GM12878 (cell line): ENCODE measurements around the gene PLAC1. TPM values are rescaled to one million over a fixed set of nuclear protein-coding genes. Genes with fewer than 3 reads are reported as not detected.

Source experiments
- ATAC-seq: fragments of 200-7000 bp; cut with Tn5 transposase; 3 replicates; pipeline ENCODE4 v1.9.1; 2020; ENCODE audit warnings: mild to moderate bottlenecking, moderate library complexity
- BruUV-seq: library from RNA; stranded (reverse); fragments of 400-500 nt; replicated peaks from 2 replicates; lab custom pipeline; 2021; lab: Mats Ljungman, UMichigan
- CTCF ChIA-PET: fragments of 300-600 bp; sonication (Branson Sonifier 250); formaldehyde crosslinking; extraction: SDS; loops from one replicate; lab custom pipeline; 2021; ENCODE audit warnings: inconsistent platforms; lab: Yijun Ruan, JAX
- POLR2A ChIA-PET: fragments of 350-600 bp; formaldehyde crosslinking; extraction: SDS; loops from one replicate; lab custom pipeline; 2021; ENCODE audit warnings: inconsistent platforms; lab: Charles Lee
- RAD21 ChIA-PET: fragments of 300-600 bp; sonication (Branson Sonifier 250); formaldehyde crosslinking; loops from one replicate; lab custom pipeline; 2023; ENCODE audit warnings: antibody characterized with exemption; ENCODE audit not compliant: unreplicated experiment; lab: Charles Lee
- SMC1A ChIA-PET: fragments of 300-600 bp; sonication (Branson Sonifier 250); formaldehyde crosslinking; loops from one replicate; lab custom pipeline; 2023; ENCODE audit not compliant: unreplicated experiment, uncharacterized antibody; lab: Charles Lee
- DNase-seq: peaks from one replicate; pipeline ENCODE4 v3.0.0-alpha.2; 2011; ENCODE audit warnings: low read depth, low spot score
- FAIRE-seq: peaks from 3 replicates; lab custom pipeline; 2011; peaks lifted over from hg19 to GRCh38; lab: Jason Lieb, UNC
- H2AFZ ChIP-seq: 2 replicates; pipeline ENCODE4 v1.6.0; 2011; ENCODE audit warnings: low read depth, low read length, control low read depth; ENCODE audit not compliant: control insufficient read depth
- H3K27ac ChIP-seq: 2 replicates; pipeline ENCODE4 v1.5.1; 2011; ENCODE audit warnings: control low read depth; ENCODE audit not compliant: control insufficient read depth, insufficient read depth
- H3K27me3 ChIP-seq, 2 experiments: replicated peaks in 1 of 2; 2 replicates each; pipeline versions ENCODE4 v1.6.0 to v1.6.1; 2011; ENCODE audit warnings: low read length in 1 of 2; ENCODE audit not compliant: control insufficient read depth in 2 of 2, insufficient read depth in 2 of 2
- H3K36me3 ChIP-seq, 2 experiments: 2 replicates each; pipeline ENCODE4 v1.5.1; 2011; ENCODE audit warnings: low read length in 1 of 2; ENCODE audit not compliant: control insufficient read depth in 2 of 2, insufficient read depth in 2 of 2
- H3K4me1 ChIP-seq: 2 replicates; pipeline ENCODE4 v1.6.1; 2011; ENCODE audit warnings: mild to moderate bottlenecking, low read length, moderate library complexity, mixed read lengths; ENCODE audit not compliant: control insufficient read depth, insufficient read depth
- H3K4me2 ChIP-seq: 2 replicates; pipeline ENCODE4 v1.6.0; 2011; ENCODE audit warnings: control low read depth; ENCODE audit not compliant: control insufficient read depth, insufficient read depth
- H3K4me3 ChIP-seq: fragments of 200-600 bp; sonication (generic); 2 replicates; pipeline ENCODE4 v1.5.1; 2016
- H3K79me2 ChIP-seq: 2 replicates; pipeline ENCODE4 v1.6.0; 2011; ENCODE audit warnings: low read length; ENCODE audit not compliant: control insufficient read depth, insufficient read depth
- H3K9ac ChIP-seq: 2 replicates; pipeline ENCODE4 v1.8.0; 2011; ENCODE audit warnings: low read length, control low read depth, mixed read lengths; ENCODE audit not compliant: control insufficient read depth, insufficient read depth
- H3K9me3 ChIP-seq: replicated peaks from 3 replicates; pipeline ENCODE4 v1.5.1; 2011; ENCODE audit warnings: mild to moderate bottlenecking, low read length; ENCODE audit not compliant: control insufficient read depth, insufficient read depth
- H4K20me1 ChIP-seq: 2 replicates; pipeline ENCODE4 v1.6.0; 2011; ENCODE audit not compliant: control insufficient read depth, insufficient read depth
- HCFC1 ChIP-seq: fragments of 150-350 bp; IDR thresholded peaks from 2 replicates; pipeline ENCODE4 v1.6.1; 2014; ENCODE audit warnings: low read length
- HDAC2 ChIP-seq: fragments of 200-600 bp; sonication (generic); IDR thresholded peaks from 2 replicates; pipeline ENCODE4 v1.6.1; 2017
- RBBP5 ChIP-seq: fragments of 200-600 bp; sonication (generic); conservative IDR thresholded peaks from 2 replicates; pipeline ENCODE4 v1.6.1; 2016
- SIX5 ChIP-seq: IDR thresholded peaks from 2 replicates; pipeline ENCODE4 v1.6.1; 2011; ENCODE audit warnings: mild to moderate bottlenecking, low read depth, low read length, moderate library complexity; ENCODE audit not compliant: severe bottlenecking
- SUZ12 ChIP-seq: fragments of 200-600 bp; sonication (generic); IDR thresholded peaks from one replicate; pipeline ENCODE4 v1.6.1; 2018; ENCODE audit warnings: antibody characterized with exemption, mild to moderate bottlenecking; ENCODE audit not compliant: unreplicated experiment
- ZNF24 ChIP-seq: fragments of 450-650 bp; IDR thresholded peaks from 2 replicates; pipeline ENCODE4 v1.6.1; 2017; ENCODE audit warnings: antibody characterized with exemption, mild to moderate bottlenecking
- ZNF274 ChIP-seq: IDR thresholded peaks from one replicate; pipeline ENCODE4 v1.8.0; 2011; ENCODE audit not compliant: insufficient read length, insufficient read depth
- WGBS: methylation state at CpG from one replicate; pipeline ENCODE4 v1.1.6; 2016; ENCODE audit warnings: low lambda C conversion rate; ENCODE audit not compliant: insufficient replicate concordance, insufficient coverage; ENCODE audit errors: missing lambda C conversion rate; 5-methylcytosine and 5-hydroxymethylcytosine counted together
- in situ Hi-C: fragments of 300-500 bp; cut with MboI; formaldehyde crosslinking; loops from 9 replicates; pipeline ENCODE4 v1.14.3; 2018; ENCODE audit warnings: mixed read lengths
- intact Hi-C: fragments of 100-400 bp; cut with micrococcal nuclease; formaldehyde crosslinking; loops from one replicate; pipeline ENCODE4 v1.14.2; 2022; ENCODE audit not compliant: unreplicated experiment
- polyA plus RNA-seq, 11 experiments: library from polyadenylated mRNA; depleted of rRNA in 4 of 11; unstranded in 6 of 11; stranded (reverse) in 5 of 11; fragments of >200 nt; fragmentation: Nextera tagmentation in 4 of 11; fragmentation: Illumina TruSeq in 1 of 11; extraction: Ambion mirVana in 4 of 11; extraction: Trizol in 1 of 11; gene quantifications; 1 replicate in 1 of 11; 2 replicates in 10 of 11; pipeline versions ENCODE4 v1.2.1 to v1.2.3, GENCODE V29; 2011 to 2016; ENCODE audit warnings: inconsistent platforms in 2 of 11, missing spikeins in 2 of 11, low read depth in 1 of 11
- total RNA-seq, 4 experiments: library from RNA; depleted of rRNA in 3 of 4; stranded (reverse); fragments of >200 nt in 3 of 4; fragmentation: Illumina TruSeq in 1 of 4; extraction: Trizol in 1 of 4; gene quantifications; 2 replicates each; pipeline versions ENCODE4 v1.2.1 to v1.2.3, GENCODE V29; 2013 to 2021
- TF ChIP-seq, protein P1 (sequence below): IDR thresholded peaks from 2 replicates; pipeline ENCODE4 v1.6.1; 2011; ENCODE audit warnings: borderline replicate concordance, low read depth, mild to moderate bottlenecking, moderate library complexity, low read length; ENCODE audit not compliant: insufficient read depth, poor library complexity, severe bottlenecking
- TF ChIP-seq, protein P2 (sequence below): fragments of 450-650 bp; IDR thresholded peaks from 2 replicates; pipeline ENCODE4 v1.6.1; 2017; ENCODE audit warnings: antibody characterized with exemption, mild to moderate bottlenecking, moderate library complexity

Gene PLAC1
- total and polyA plus RNA-seq, 10 of the 15 experiments (the other 5 are each of a cell fraction or from before 2014, with no cell fraction given), result 0.05 to 0.42 (median 0.17) TPM; not detected in 5

DNA sequence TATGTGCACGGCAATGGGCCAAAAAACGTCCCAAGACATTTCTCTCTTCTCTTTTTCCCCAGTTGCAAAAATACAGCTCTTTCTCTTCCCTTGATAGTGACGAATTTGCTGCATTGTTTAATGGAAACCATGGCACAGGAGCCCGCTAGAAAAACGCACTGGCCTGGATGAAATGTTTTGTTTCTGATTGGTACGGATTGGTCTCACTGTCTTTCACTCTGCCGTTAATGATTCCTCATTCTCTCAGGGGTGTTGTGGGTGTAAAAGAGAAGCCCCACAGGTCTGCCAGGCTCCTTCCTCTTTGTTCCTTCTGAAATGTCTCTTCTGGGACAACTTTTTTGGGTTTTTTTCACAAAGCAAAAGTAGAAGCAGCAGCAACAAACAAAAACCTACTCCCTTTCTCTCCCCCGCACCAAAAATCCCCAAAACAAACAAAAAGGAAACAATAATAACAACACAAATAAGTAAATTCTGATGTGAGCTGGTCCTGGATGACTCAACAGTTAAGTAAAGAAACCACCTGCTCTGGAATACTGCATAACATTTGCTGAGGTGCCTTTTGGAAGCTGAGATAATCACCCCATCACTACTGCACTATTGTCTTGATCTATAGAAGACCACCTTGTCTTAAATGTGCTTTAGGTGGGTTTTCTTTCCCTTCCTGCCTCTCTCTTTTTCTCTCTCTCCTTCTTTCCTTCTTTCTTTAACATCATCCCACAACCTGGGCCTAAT is 89.8 kb downstream of the PLAC1 start:
- Histone ChIP-seq H3K79me2 (no peaks in the 10 kb centered on the region), H3K4me2 (no peak overlapping the region), H3K9ac (no peak overlapping the region), H3K27me3 (no peaks in the 10 kb centered on the region), H3K27ac (no peak overlapping the region), H3K9me3 (no peaks in the 10 kb centered on the region), H3K36me3 (no peaks in the 10 kb centered on the region), H2AFZ (no peak overlapping the region), H3K4me3 (no peak overlapping the region), H4K20me1 (no peaks in the 10 kb centered on the region), H3K4me1 (no peaks in the 10 kb centered on the region)
- WGBS, result 36% methylated on average over 8 of the region's 8 CpGs
- FAIRE-seq (no peak), DNase-seq (no peak), ATAC-seq (no peak)
- TF ChIP-seq, protein P1, sequence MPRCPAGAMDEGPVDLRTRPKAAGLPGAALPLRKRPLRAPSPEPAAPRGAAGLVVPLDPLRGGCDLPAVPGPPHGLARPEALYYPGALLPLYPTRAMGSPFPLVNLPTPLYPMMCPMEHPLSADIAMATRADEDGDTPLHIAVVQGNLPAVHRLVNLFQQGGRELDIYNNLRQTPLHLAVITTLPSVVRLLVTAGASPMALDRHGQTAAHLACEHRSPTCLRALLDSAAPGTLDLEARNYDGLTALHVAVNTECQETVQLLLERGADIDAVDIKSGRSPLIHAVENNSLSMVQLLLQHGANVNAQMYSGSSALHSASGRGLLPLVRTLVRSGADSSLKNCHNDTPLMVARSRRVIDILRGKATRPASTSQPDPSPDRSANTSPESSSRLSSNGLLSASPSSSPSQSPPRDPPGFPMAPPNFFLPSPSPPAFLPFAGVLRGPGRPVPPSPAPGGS, result no peak
- no peak for TF ChIP-seq ZNF274
- TF ChIP-seq SIX5, result no peak
- no peak for TF ChIP-seq HCFC1
- no peak for TF ChIP-seq RBBP5
- TF ChIP-seq HDAC2, result no peak
- TF ChIP-seq, protein P2, sequence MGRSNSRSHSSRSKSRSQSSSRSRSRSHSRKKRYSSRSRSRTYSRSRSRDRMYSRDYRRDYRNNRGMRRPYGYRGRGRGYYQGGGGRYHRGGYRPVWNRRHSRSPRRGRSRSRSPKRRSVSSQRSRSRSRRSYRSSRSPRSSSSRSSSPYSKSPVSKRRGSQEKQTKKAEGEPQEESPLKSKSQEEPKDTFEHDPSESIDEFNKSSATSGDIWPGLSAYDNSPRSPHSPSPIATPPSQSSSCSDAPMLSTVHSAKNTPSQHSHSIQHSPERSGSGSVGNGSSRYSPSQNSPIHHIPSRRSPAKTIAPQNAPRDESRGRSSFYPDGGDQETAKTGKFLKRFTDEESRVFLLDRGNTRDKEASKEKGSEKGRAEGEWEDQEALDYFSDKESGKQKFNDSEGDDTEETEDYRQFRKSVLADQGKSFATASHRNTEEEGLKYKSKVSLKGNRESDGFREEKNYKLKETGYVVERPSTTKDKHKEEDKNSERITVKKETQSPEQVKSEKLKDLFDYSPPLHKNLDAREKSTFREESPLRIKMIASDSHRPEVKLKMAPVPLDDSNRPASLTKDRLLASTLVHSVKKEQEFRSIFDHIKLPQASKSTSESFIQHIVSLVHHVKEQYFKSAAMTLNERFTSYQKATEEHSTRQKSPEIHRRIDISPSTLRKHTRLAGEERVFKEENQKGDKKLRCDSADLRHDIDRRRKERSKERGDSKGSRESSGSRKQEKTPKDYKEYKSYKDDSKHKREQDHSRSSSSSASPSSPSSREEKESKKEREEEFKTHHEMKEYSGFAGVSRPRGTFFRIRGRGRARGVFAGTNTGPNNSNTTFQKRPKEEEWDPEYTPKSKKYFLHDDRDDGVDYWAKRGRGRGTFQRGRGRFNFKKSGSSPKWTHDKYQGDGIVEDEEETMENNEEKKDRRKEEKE, result no peak
- TF ChIP-seq SUZ12, result no peak
- TF ChIP-seq ZNF24, result no peak
- ChIA-PET SMC1A (no interaction called here), POLR2A (no interaction called here), CTCF (no interaction called here), RAD21 (no interaction called here)
- BruUV-seq, result no TSS peak
- in situ Hi-C loops (no loop called here), intact Hi-C loops (no loop called here)
